ENCODE measurements around the gene NLK. TPM values are rescaled to one million over a fixed set of nuclear protein-coding genes. Genes with fewer than 3 reads are reported as not detected.

Gene NLK
- total and polyA plus RNA-seq, 12 donors: 5.2 to 27.3 (median 20.7) TPM

DNA sequence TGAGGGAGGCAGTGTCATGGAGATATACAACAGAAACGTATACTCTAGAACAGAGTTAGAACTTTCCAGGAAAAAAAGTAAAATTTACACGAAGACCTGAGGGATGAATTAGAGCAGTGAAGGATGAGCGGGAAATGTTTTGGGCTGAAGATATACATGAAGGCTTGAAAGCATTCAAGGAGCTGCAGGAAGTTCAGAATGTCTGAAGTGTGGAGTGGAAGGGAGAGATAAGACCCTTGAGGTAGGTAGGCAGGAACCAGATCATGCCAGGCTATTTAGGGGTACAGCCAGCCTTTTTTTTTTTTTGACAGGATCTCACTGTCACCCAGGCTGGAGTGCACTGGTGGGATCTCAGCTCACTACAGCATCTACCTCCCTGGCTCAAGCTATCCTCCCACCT lies 3.2 kb upstream of the NLK start:
- Histone ChIP-seq H3K36me3 (no peaks in the 10 kb centered on the region), H3K4me1 (peaks cover 0 to 31% (median 23%) of the 10 kb centered on the region in 9 donors), H3K27me3 (no peaks in the 10 kb centered on the region), H3K9me3 (peaks cover 0 to 3% (median 0%) of the 10 kb centered on the region in 11 donors), H3K4me3 (no peak overlapping the region), H3K27ac (no peak overlapping the region)
- ATAC-seq (no peak), DNase-seq (no peak)
- 40 to 48% methylated on average over 3 of the region's 3 CpGs for WGBS, 2 donors
- intact Hi-C loops (cut with DNase I): loop anchor here in 1 of 10 donors (10.0 kb wide), 1 partner anchor 54 kb away; no protein-coding TSS in a partner anchor
- TF ChIP-seq, protein P1, sequence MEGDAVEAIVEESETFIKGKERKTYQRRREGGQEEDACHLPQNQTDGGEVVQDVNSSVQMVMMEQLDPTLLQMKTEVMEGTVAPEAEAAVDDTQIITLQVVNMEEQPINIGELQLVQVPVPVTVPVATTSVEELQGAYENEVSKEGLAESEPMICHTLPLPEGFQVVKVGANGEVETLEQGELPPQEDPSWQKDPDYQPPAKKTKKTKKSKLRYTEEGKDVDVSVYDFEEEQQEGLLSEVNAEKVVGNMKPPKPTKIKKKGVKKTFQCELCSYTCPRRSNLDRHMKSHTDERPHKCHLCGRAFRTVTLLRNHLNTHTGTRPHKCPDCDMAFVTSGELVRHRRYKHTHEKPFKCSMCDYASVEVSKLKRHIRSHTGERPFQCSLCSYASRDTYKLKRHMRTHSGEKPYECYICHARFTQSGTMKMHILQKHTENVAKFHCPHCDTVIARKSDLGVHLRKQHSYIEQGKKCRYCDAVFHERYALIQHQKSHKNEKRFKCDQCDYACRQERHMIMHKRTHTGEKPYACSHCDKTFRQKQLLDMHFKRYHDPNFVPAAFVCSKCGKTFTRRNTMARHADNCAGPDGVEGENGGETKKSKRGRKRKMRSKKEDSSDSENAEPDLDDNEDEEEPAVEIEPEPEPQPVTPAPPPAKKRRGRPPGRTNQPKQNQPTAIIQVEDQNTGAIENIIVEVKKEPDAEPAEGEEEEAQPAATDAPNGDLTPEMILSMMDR (IDR thresholded peaks at IDR 0.05): no peak

DNA sequence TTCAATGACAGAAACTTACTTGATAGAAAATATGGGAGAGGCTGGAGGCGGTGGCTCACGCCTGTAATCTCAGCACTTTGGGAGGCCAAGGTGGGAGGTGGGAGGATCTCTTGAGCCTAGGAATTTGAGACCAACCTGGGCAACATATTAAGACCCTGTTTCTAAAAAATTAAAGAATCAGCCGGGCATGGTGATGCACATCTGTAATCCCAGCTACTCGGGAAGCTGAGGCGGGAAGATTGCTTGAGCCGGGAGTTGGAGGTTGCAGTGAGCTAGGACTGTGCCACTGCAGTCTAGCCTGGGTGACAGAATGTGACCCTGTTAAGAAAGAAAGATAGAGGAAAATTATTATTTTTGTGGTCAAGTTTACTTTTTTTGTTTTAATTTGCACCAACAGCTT lies 2.1 kb upstream of the NLK start:
- ATAC-seq: no peak
- Histone ChIP-seq H3K9me3 (peaks cover 0 to 3% (median 0%) of the 10 kb centered on the region in 11 donors), H3K27me3 (no peaks in the 10 kb centered on the region), H3K27ac (peak overlapping the region in 4 of 10 donors; percentile 15 to 97 (median 95)), H3K4me3 (peak overlapping the region in 7 of 10 donors; percentile 25 to 97 (median 95)), H3K4me1 (peaks cover 7 to 41% (median 33%) of the 10 kb centered on the region in 9 donors), H3K36me3 (no peaks in the 10 kb centered on the region)
- no peak for DNase-seq
- whole genome bisulfite sequencing, 2 donors: 93 to 94% methylated on average over 6 of the region's 6 CpGs
- TF ChIP-seq, protein P1 (IDR thresholded peaks at IDR 0.05): no peak
- intact Hi-C loops (cut with DNase I): loop anchor here in 5 of 10 donors (5.0 to 10.0 kb wide), 6 partner anchors 56 to 297 kb away; partner anchors contain the start of genes LYRM9 (in 3 of the 5), IFT20 (in 2 of the 5) and TNFAIP1 (in 2 of the 5)

DNA sequence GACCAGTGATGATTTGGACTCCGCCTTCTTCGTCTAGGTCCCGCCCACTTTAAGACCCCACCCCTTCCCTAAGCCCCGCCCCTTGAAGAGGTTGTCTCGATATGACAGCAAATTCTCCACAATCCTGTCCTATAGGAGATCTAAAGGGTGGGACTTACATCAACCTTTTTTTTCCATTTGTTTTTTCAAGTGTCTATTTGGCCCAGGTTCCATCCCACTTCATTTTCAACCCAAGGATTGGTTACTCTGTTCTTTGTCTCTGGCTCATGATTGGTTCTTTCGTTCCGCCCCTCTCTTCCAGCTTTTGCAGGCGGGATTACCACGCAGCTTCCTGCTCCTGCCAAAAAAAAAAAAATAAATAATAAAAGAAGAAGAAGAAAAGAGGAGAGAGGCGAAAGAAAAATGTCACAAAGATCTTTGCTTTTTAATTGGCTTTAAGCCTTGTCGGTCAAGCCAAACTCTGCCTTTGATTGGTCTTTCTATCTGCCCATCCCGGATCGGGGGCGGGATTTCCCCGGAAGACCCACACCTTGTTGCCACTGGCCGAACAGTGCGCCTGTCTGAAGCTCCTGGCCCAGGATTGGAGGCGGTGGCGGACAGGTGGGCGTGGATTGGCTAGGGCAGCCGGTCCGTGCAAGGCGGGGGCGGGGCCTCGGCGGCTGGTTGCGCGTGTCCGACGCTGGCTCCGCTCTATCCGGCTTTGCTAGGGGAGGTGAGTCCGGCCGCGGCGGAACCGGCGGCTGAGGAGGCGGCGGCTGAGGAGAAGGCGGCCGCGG lies 1.2 kb upstream of the NLK start:
- ATAC-seq: peak; percentile 98 to 99 (median 98)
- intact Hi-C loops (cut with DNase I): loop anchor here in 5 of 10 donors (5.0 to 10.0 kb wide), 6 partner anchors 56 to 296 kb away; partner anchors contain the start of genes LYRM9 (in 3 of the 5), IFT20 (in 2 of the 5) and TNFAIP1 (in 2 of the 5)

More for the DNA sequence above, 1.2 kb upstream of the NLK start:
- 0 to 1% methylated on average over 37 to 43 of the region's 43 CpGs for WGBS, 2 donors
- peak overlapping the region; percentile 79 to 98 (median 96) for H3K27ac ChIP-seq
- H3K9me3 ChIP-seq: no peaks in the 10 kb centered on the region
- peak overlapping the region; percentile 69 to 97 (median 94) for H3K4me3 ChIP-seq
- peak; percentile 99 to 100 for DNase-seq
- no peaks in the 10 kb centered on the region for H3K27me3 ChIP-seq
- TF ChIP-seq, protein P1 (IDR thresholded peaks at IDR 0.05): no peak
- no peaks in the 10 kb centered on the region for H3K36me3 ChIP-seq
- peaks cover 7 to 50% (median 41%) of the 10 kb centered on the region in 9 donors for H3K4me1 ChIP-seq
